T-helper 9 cell (primary cell): Measurements from ENCODE around the gene CTDNEP1.

ENCODE experiments used
- DNase-seq: peaks from one replicate; pipeline ENCODE4 v3.0.0-alpha.2; 2020

The CTDNEP1 gene

DNA sequence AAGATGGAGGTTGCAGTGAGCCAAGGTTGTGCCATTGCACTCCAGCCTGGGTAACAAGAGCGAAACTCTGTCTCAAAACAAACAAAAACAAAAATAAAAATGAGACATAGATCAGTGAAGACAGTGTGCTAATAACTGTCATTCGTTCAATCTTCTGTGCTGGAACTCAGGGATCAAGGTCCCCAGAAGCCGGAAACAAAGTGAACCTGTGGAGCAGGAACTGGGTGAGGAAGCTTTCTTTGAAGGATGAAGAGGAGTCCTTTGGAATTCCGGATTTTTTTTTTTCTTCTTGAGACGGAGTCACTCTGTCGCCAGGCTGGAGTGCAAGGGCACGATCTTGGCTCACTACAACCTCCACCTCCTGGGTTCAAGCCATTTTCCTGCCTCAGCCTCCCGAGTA lies 27.9 kb upstream of the CTDNEP1 start:
- DNase-seq, result no peak

DNA sequence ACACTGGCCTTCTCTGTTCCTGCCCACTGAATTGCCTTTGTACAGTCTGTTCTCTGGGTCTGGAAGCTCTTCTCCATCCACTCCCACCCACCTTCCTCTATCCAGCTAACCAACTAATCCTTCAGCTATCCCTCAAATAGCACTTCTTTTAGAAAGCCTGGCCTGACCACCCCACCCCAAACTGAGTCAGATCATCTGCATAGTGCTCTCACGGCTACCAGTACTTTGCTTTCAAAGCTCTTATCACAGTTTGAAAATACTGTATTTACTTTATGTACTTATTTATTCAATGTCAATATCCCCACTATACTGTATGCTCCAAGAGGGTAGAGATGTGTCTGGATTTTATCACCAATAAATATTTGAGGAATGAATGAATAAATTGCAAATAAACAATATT lies 15.2 kb upstream of the CTDNEP1 start:
- no peak for DNase-seq

DNA sequence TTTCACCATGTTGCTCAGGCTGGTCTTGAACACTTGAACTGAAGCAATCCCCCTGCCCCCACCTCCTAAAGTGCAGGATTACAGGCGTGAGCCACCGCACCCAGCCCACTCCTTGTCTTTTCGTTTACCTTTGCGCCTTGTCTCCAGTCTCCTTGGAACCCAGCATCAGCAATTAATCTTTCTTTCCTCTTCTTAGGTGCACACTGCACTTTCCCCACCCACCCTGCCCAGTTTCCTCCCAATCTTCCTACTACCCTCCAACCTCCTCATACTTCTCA lies 12.2 kb upstream of the CTDNEP1 start:
- no peak for DNase-seq

GRCh38 chr17:7262935-7263800 lies 11.6 kb upstream of the CTDNEP1 start:
- DNase-seq, result no peak

DNA sequence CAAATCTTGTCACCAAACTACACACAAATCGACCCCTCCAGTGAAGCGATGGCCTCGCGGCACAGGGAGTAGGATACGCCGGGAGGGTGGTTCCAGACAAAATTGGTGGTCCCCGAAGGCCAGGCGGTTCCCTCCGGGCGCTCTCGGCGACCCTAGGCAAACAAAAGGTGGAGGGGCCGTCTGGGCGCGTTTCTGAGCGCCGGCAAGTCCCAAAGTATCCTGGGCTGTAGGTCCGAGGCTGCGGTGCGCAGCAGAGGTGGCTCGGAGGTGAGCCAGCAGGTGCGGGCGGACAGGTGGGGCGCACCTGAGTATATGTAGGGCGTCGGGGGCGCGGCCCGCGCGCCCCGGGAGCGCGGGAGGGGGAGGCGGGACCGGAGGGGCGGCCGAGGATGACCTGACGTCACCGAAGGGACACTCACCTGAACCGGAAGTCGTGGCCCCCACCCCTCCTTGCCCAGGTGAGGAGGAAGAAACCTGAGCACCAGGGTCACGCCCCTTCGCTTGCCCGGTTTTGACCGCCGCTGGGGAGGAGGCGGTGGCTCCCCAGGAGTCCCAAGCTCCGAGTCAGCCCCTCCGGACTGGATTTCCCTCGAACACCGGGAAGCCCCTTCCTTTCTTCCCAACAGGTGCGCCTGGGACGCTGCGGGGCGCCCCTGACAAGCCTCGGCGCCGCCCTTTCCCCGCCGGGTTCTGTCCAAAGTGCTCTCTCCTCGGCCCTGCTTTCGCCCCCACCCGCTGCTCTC lies 10.8 kb upstream of the CTDNEP1 start, which contains the start of gene CLDN7:
CLDN7 (minus strand) TSS at position 287 of the 743 bp plus-strand sequence. CDS start 435 bp downstream, outside the sequence.
- DNase-seq, result no peak

DNA sequence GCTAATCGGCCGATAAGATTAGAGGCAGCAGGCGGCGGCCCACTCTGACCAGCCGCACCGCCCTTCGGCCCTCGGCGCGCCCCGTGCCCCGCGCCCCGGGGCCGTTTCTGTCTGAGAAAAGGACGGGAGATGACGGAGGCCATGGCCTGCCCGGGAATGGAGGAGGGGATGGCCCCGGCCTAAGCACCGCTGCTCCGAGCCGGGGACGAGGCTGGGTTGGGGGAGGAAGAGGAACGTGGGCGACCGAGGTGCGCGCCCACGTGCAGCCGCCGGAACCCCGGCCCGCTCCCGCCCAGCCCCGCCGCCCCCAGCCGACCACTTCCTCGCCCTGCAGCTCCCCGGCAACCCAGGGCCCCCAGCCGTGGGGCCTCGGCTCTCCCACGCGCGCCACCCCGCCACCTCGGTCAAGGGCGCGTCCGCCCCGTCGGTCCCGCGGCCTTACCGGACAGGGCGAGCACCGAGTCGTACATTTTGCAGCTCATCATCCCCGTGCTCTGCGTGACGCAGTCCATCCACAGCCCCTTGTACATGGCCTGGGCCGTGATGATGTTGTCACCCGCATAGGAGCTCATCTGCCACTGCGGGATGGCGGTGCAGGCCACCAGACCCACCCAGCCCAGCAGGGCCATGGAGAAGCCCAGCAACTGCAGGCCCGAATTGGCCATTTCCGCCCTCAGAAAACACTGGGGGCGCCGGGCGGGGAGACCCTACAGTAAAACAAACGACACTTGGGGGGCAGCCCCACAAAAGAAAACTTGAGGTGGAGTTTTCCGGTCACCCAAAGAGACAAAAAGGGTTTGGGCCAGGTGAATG lies 10.1 kb upstream of the CTDNEP1 start:
- no peak for DNase-seq

- DNase-seq, result no peak
Observed at GRCh38 chr17:7260651-7261378, 9.3 kb upstream of the CTDNEP1 start.

GRCh38 chr17:7260151-7260550 lies 8.6 kb upstream of the CTDNEP1 start:
- no peak for DNase-seq

DNA sequence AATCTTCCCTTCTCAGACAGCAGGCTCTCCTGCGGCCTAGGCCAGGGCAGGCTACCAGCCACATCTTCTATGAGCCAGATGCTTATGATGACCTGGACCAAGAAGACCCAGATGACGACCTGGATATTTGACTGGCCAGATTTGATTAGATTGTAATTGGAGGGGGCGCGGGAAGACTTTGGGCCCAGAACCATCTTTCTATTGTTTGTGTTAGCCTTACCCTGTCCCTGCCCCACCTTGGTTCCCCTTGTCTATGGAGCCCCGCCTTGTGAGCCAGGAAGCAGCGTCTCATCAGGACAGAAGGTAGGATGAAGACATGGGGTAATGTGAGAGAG lies 8.0 kb upstream of the CTDNEP1 start:
- no peak for DNase-seq

- DNase-seq, result no peak
Observed at GRCh38 chr17:7258731-7259554, 7.4 kb upstream of the CTDNEP1 start.

DNA sequence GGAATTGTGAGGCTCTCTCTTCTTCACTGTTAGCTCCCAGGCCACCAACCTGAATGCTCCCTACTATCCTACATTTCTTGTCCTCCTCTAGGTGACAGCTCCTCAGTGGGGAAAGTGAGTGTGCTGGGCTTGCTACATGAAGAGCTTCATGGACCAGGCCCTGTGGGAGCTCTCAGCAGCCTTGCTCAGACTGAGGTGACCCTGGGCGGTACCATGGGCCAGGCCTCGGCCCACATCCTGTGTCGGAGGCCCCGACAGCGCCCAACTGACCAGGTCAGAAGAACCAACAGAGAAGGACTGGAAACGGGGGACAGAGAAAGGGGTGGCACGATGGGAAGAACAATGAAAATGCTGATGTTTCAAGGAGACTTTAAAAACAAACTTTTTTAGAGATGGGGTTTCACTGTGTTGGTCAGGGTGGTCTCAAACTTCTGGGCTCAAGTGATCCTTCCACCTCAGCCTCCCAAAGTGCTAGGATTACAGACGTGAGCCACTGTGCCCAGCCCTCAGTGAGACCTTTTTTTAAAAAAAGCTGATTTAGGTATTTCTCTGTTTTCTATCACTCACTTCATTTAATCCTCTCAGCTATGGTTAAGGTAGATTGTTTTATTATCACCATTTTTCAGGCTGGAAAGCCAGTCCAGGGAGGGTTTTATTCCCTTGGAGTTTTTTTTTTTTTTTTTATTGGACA lies 5.4 kb upstream of the CTDNEP1 start:
- DNase-seq, result no peak

GRCh38 chr17:7254511-7254910 lies 3.0 kb upstream of the CTDNEP1 start:
- DNase-seq, result no peak

- DNase-seq, result no peak
Observed at GRCh38 chr17:7253082-7253481, 1.5 kb upstream of the CTDNEP1 start.

- peak; percentile 83 for DNase-seq
Observed at GRCh38 chr17:7252176-7253043, 876 bp upstream of the CTDNEP1 start, which contains the start of gene ELP5. TSS of gene ELP5 (plus strand) at chr17:7252215. CDS start at chr17:7252551, 336 bp downstream.

- DNase-seq, result no peak
Observed at GRCh38 chr17:7250695-7251627, 573 bp downstream of the CTDNEP1 start.

DNA sequence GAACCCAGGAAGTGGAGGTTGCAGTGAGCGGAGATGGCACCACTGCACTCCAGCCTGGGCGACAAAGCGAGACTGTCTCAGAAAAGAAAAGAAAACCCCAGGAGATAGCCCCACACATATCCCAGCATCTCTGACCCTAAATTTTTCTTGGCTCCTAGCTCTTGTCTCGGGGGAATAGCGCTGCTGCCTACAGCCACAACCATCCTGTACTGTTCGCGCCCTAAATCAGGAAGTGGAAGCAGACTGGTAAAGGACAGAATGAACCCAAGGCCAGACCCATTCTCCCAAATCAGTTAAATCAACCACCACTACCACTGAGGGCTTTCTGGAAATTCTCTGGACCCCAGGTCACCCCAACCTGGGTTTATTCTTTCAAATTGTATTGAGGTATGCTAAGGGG lies 1.7 kb downstream of the CTDNEP1 start:
- no peak for DNase-seq

DNA sequence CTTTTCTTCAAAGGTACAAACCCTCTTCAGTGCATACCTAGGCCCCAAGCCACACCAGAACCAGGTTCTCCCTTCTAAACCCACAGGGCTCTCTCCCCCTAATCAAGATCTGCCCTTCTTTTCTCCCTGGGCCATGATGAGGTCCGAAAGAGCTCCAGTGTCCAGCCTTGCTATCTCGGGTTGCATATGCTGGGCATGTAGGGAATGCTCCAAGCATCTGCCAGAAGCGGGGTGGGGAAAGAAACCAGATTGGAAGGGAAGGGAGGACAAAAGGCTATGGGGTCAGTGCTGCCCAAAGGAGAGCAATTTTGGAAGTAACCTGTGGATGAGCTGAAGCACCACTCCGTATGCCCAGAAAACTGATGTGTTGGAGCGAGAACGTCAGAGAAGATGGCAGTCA lies 2.3 kb downstream of the CTDNEP1 start:
- DNase-seq, result no peak

DNA sequence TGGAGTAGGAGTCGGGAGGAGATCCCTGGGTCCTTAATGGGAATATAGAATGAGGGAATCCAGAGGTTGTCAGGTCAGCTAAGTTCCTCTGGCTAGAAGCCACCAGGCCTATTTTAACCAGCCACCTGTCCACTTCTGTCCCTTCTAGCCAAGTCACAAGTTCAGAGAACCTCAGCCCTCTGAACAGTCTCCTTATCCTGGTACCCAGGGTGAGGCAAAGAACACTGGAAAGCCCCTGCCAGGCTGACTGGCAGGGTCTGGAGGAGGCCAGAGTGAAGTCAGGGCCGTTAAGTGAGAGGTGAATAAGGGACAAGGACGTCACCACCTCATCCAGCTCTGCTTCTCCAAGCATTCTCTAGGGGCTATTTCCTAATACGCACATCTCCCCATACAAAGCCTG lies 2.7 kb downstream of the CTDNEP1 start:
- no peak for DNase-seq

GRCh38 chr17:7246779-7247178 lies 4.8 kb downstream of the CTDNEP1 start:
- DNase-seq, result no peak
